Memory B cell (primary cell): ENCODE results near the gene OR51V1.

ENCODE experiments used
- ATAC-seq: fragments of 150-1000 bp; cut with Tn5 transposase; 2 replicates; pipeline ENCODE4 v1.10.0; 2021; ENCODE audit warnings: low read depth, mild to moderate bottlenecking, moderate library complexity
- DNase-seq, 2 donors: peaks; one replicate each; pipeline ENCODE4 v3.0.0; 2022; ENCODE audit warnings: low spot score in 2 of 2
- H3K27ac Mint-ChIP-seq: one replicate; pipeline ENCODE4 v1.8.0; 2022; ENCODE audit warnings: mild to moderate bottlenecking, moderate library complexity, mixed read lengths
- H3K27me3 Mint-ChIP-seq: one replicate; pipeline ENCODE4 v1.8.0; 2022; ENCODE audit warnings: mixed read lengths
- H3K36me3 Mint-ChIP-seq: one replicate; pipeline ENCODE4 v1.8.0; 2022; ENCODE audit warnings: mild to moderate bottlenecking, mixed read lengths
- H3K4me1 Mint-ChIP-seq: one replicate; pipeline ENCODE4 v1.8.0; 2022; ENCODE audit warnings: mixed read lengths
- H3K4me3 Mint-ChIP-seq: one replicate; pipeline ENCODE4 v1.8.0; 2022; ENCODE audit warnings: mild to moderate bottlenecking, moderate library complexity, mixed read lengths
- H3K9me3 Mint-ChIP-seq: one replicate; pipeline ENCODE4 v1.8.0; 2022; ENCODE audit warnings: mixed read lengths

Gene OR51V1

DNA sequence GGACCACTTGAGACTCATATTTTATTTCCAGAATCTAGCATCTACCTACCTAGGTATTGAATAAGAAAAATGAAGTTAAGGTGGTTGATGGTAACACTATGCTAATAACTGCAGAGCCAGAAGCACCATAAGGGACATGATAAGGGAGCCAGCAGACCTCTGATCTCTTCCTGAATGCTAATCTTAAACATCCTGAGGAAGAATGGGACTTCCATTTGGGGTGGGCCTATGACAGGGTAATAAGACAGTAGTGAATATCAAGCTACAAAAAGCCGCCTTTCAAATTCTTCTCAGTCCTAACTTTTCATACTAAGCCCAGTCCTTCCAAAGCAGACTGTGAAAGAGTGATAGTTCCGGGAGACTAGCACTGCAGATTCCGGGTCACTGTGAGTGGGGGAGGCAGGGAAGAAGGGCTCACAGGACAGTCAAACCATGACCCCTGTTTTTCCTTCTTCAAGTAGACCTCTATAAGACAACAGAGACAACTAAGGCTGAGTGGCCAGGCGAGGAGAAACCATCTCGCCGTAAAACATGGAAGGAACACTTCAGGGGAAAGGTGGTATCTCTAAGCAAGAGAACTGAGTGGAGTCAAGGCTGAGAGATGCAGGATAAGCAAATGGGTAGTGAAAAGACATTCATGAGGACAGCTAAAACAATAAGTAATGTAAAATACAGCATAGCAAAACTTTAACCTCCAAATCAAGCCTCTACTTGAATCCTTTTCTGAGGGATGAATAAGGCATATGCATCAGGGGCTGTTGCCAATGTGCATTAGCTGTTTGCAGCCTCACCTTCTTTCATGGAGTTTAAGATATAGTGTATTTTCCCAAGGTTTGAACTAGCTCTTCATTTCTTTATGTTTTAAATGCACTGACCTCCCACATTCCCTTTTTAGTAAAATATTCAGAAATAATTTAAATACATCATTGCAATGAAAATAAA lies 24.3 kb upstream of the OR51V1 start:
- no peak for ATAC-seq
- no peak for DNase-seq
- Mint-ChIP-seq H3K27ac (no peak overlapping the region), H3K4me3 (no peak overlapping the region), H3K4me1 (no peaks in the 10 kb centered on the region), H3K27me3 (peaks cover 4% of the 10 kb centered on the region), H3K9me3 (peaks cover 2% of the 10 kb centered on the region), H3K36me3 (peaks cover 1% of the 10 kb centered on the region)

DNA sequence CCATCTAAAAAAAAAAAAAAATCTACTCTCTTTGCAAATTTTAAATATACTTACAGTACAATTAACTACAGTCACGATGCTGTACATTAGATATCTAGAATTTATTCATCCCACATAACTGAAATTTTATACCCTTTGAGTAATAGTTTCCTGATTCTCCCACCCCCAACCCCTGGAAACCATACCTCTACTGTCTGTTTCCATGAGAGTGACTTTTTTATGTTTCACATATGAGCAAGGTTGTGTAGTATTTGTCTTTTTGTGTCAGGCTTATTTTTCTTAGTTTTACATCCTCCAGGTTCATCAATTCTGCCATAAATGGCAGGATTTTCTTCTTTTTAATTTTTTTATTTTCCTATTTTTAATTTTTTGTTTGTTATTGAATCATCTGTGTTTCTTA lies 23.2 kb upstream of the OR51V1 start:
- DNase-seq (no peak), ATAC-seq (no peak)
- H3K27me3 Mint-ChIP-seq, result peaks cover 4% of the 10 kb centered on the region
- no peak overlapping the region for H3K27ac Mint-ChIP-seq
- H3K4me1 Mint-ChIP-seq, result no peaks in the 10 kb centered on the region
- no peak overlapping the region for H3K4me3 Mint-ChIP-seq
- peaks cover 1% of the 10 kb centered on the region for H3K36me3 Mint-ChIP-seq
- peaks cover 4% of the 10 kb centered on the region for H3K9me3 Mint-ChIP-seq

DNA sequence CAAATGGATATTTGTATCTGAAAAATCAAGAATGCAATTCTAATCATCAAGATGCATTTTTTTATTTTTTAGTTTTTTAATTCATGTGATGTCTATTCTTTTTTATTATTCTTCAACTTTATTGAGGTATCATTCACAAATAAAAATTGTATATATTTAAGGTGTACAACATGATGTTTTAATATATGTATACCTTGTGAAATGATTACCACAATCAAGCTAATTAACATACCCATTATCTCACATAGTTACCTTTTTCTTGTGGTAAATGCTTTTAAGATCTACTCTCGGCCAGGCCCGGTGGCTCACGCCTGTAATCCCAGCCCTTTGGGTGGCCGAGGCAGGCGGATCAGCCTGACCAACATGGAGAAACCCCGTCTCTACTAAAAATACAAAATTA lies 22.7 kb upstream of the OR51V1 start:
- peaks cover 1% of the 10 kb centered on the region for H3K36me3 Mint-ChIP-seq
- ATAC-seq, result no peak

DNA sequence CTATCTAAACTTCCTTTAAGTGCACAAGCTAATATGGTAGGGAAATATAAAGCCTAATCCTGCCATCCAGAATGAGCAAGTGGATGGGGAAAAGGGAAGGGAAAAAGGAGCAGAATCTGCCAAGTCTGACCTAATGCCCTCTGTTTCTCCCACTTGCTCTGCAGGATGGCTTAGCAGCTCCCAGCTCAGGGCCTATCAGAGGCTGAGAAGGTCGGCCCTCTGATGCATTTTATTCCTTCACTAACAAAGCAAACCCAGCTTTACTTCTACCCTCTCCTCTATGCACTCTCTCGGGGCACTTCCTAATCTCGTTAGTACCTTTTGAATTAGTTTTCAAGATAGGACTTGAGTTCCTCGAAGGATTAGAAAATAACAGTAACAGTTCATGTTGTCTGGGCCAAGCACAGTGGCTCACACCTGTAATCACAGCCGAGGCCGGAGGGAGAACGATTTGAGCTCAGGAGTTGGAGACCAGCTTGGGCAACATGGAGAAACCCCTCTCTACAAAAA lies 9.9 kb upstream of the OR51V1 start:
- no peak overlapping the region for H3K27ac Mint-ChIP-seq
- H3K4me3 Mint-ChIP-seq, result no peak overlapping the region
- H3K27me3 Mint-ChIP-seq, result no peaks in the 10 kb centered on the region
- H3K4me1 Mint-ChIP-seq, result no peaks in the 10 kb centered on the region
- no peak for DNase-seq
- peaks cover 3% of the 10 kb centered on the region for H3K9me3 Mint-ChIP-seq
- no peak for ATAC-seq
- no peaks in the 10 kb centered on the region for H3K36me3 Mint-ChIP-seq

More for the DNA sequence above, 22.7 kb upstream of the OR51V1 start:
- Mint-ChIP-seq H3K4me3 (no peak overlapping the region), H3K27ac (no peak overlapping the region), H3K4me1 (no peaks in the 10 kb centered on the region), H3K9me3 (peaks cover 4% of the 10 kb centered on the region), H3K27me3 (peaks cover 4% of the 10 kb centered on the region)
- no peak for DNase-seq

DNA sequence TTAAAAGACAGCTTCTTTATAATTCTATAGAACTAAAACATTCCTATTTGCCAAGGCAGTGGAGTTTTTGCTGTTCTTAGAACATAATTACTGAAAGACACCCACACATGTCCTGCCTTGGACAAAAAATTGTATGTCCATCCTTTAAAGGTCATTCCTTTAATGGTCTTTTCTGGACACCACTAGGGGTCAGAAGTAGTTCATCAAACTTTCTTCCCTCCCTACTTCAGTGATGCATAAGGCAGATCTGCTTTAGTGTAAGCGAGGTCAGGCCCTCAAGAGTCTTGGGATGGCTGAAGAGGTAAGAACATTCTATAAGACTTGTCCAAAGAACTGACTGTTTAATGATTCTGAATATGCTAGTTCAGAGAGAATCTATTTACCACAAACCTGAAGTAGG lies 4.3 kb upstream of the OR51V1 start:
- H3K27ac Mint-ChIP-seq, result no peak overlapping the region
- peaks cover 3% of the 10 kb centered on the region for H3K27me3 Mint-ChIP-seq
- ATAC-seq (no peak), DNase-seq (no peak)
- H3K9me3 Mint-ChIP-seq, result no peaks in the 10 kb centered on the region
- no peaks in the 10 kb centered on the region for H3K36me3 Mint-ChIP-seq
- no peaks in the 10 kb centered on the region for H3K4me1 Mint-ChIP-seq
- no peak overlapping the region for H3K4me3 Mint-ChIP-seq

DNA sequence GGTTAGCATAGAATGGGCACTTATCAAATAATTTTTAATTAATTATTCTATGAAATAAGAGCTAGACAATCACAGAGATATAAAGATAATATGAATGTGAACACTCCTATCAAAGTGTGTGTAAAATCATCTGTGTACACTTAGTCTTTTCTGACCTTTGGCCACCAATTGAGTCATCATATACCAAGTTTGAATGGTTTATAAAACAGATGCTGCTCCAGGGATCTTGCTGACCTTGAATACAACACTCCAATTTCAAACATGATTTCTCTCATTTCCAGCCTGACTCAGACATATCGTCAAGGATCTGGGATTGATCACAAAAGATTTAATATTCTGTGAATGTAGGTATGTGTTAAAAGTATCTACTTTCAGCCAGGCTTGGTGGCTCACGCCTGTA lies 2.9 kb upstream of the OR51V1 start:
- ATAC-seq (no peak), DNase-seq (no peak)
- no peaks in the 10 kb centered on the region for H3K4me1 Mint-ChIP-seq
- H3K27ac Mint-ChIP-seq, result no peak overlapping the region
- no peaks in the 10 kb centered on the region for H3K9me3 Mint-ChIP-seq
- peaks cover 5% of the 10 kb centered on the region for H3K27me3 Mint-ChIP-seq
- no peaks in the 10 kb centered on the region for H3K36me3 Mint-ChIP-seq
- no peak overlapping the region for H3K4me3 Mint-ChIP-seq

DNA sequence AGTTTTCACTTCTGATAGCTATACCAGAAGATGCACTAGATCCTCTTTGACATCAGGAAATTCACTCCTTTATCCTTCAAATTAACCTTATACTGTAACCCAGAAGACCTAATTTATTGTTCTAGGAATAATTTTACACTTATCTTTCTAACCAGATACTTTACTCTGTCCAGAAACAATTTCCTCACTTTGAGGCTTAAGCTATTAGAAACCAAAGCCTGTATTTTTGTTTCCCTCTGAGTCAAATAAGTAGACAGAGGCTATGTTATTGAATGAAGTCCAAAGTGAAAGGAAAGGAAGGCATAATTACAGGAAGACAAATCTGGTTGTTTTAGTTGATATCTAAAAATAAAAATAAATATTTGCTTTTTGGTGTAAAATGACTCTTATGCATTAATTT lies 2.2 kb downstream of the OR51V1 start:
- Mint-ChIP-seq H3K27me3 (peaks cover 5% of the 10 kb centered on the region), H3K9me3 (no peaks in the 10 kb centered on the region), H3K4me3 (no peak overlapping the region), H3K36me3 (no peaks in the 10 kb centered on the region), H3K27ac (no peak overlapping the region), H3K4me1 (no peaks in the 10 kb centered on the region)
- ATAC-seq (no peak), DNase-seq (no peak)

DNA sequence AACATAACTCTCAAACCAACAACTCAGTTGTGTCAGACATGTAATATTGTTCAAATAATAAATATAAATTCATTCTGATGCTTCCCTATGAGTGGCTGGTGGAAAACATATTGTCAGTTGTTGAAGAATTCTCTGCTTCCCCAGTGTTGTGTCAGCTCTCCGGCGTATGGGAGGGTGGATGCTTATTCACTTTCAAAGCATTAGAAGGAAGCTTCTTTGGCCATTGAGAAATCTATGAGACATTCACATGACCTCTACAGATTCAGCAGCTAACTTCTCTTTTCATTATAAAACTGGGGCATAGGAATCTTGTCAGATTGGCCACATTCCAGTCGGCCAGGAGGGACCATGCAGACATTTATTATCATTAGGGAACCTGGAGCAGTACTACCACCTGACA lies 2.9 kb downstream of the OR51V1 start:
- no peak for DNase-seq
- H3K36me3 Mint-ChIP-seq, result no peaks in the 10 kb centered on the region
- peaks cover 5% of the 10 kb centered on the region for H3K27me3 Mint-ChIP-seq
- ATAC-seq, result no peak
- H3K4me1 Mint-ChIP-seq, result no peaks in the 10 kb centered on the region
- no peak overlapping the region for H3K27ac Mint-ChIP-seq
- peaks cover 2% of the 10 kb centered on the region for H3K9me3 Mint-ChIP-seq
- no peak overlapping the region for H3K4me3 Mint-ChIP-seq

DNA sequence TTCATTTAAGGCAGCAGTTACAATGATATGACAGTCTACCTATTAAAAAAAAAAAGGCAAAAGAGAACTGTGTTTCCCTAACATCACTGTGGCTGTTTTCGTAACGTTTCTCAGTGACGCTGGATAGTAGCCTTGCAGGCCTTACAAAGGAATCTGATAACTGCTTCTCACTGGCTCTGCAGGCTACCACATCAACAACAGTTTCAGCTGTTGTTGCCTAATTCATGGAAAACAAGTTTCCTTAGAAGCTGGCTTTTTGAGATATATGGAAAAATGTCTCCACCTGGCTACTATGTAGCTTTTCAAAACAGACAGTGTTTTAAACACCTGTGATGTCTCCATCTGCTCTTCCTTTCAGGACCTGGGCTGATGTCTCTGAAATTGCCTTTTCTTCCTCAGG lies 3.8 kb downstream of the OR51V1 start:
- no peak overlapping the region for H3K27ac Mint-ChIP-seq
- no peaks in the 10 kb centered on the region for H3K36me3 Mint-ChIP-seq
- H3K4me1 Mint-ChIP-seq, result no peaks in the 10 kb centered on the region
- DNase-seq (no peak), ATAC-seq (no peak)
- peaks cover 2% of the 10 kb centered on the region for H3K9me3 Mint-ChIP-seq
- peaks cover 4% of the 10 kb centered on the region for H3K27me3 Mint-ChIP-seq
- H3K4me3 Mint-ChIP-seq, result no peak overlapping the region

DNA sequence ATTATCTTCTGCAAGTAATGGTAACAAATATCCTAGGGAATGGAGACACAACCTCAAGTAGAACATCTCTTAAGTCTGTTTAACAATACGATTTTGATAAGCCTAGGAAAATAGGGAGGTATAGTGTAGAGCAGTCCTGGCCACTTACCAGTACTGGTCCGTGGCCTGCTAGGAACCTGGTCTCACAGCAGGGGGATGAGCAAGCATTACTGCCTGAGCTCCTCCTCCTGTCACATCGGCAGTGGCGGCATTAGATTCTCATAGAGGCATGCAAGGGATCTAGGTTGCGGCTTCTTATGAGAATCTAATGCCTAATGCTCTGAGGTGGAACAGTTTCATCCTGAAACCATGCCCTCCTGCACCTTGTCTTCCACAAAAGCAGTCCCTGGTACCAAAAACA lies 4.4 kb downstream of the OR51V1 start:
- no peaks in the 10 kb centered on the region for H3K4me1 Mint-ChIP-seq
- peaks cover 4% of the 10 kb centered on the region for H3K9me3 Mint-ChIP-seq
- H3K36me3 Mint-ChIP-seq, result no peaks in the 10 kb centered on the region
- no peak for ATAC-seq
- H3K4me3 Mint-ChIP-seq, result no peak overlapping the region
- H3K27me3 Mint-ChIP-seq, result peaks cover 4% of the 10 kb centered on the region
- no peak for DNase-seq
- H3K27ac Mint-ChIP-seq, result no peak overlapping the region

DNA sequence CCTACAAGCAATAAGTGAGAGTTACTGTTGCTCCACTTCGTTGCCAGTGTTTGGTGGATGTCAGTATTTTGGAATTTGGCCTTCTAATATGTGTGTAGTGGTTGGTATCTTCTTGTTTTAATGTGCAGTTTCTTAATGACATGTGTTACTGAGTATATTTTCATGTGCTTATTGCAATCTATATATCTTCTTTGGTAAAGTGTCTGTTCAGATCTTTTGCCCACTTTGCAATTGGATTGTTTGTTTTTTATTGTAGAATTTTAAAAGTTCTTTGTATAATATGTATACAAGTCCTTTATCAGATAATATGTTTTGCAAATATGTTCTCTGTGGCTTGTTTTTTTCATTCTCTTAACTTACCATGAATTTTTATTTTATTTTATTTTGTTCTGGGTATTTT lies 7.7 kb downstream of the OR51V1 start:
- Mint-ChIP-seq H3K27me3 (no peaks in the 10 kb centered on the region), H3K4me1 (no peaks in the 10 kb centered on the region), H3K4me3 (no peak overlapping the region), H3K27ac (no peak overlapping the region), H3K9me3 (peaks cover 7% of the 10 kb centered on the region), H3K36me3 (no peaks in the 10 kb centered on the region)
- DNase-seq (no peak), ATAC-seq (no peak)

DNA sequence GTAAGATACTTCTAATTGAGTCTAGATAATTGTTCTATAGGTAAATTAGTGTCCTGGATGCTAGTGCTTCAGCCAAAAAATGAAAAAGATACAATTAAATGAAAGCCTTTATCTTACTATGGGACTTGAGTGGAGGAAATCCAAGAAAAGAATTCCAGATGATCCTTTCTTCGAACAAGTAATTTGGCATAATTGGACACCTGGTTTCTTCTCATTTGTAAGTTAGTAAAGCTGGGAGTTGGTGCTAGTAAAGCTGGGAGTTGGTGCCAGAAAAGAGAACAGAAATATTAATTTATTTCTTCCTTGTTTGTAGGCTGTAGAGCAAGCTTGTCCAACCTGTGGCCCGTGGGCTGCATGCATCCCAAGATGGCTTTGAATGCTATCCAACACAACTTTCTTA lies 12.3 kb downstream of the OR51V1 start:
- Mint-ChIP-seq H3K36me3 (no peaks in the 10 kb centered on the region), H3K27ac (no peak overlapping the region), H3K9me3 (peaks cover 7% of the 10 kb centered on the region), H3K4me3 (no peak overlapping the region), H3K27me3 (peaks cover 2% of the 10 kb centered on the region), H3K4me1 (no peaks in the 10 kb centered on the region)
- DNase-seq (no peak), ATAC-seq (no peak)

DNA sequence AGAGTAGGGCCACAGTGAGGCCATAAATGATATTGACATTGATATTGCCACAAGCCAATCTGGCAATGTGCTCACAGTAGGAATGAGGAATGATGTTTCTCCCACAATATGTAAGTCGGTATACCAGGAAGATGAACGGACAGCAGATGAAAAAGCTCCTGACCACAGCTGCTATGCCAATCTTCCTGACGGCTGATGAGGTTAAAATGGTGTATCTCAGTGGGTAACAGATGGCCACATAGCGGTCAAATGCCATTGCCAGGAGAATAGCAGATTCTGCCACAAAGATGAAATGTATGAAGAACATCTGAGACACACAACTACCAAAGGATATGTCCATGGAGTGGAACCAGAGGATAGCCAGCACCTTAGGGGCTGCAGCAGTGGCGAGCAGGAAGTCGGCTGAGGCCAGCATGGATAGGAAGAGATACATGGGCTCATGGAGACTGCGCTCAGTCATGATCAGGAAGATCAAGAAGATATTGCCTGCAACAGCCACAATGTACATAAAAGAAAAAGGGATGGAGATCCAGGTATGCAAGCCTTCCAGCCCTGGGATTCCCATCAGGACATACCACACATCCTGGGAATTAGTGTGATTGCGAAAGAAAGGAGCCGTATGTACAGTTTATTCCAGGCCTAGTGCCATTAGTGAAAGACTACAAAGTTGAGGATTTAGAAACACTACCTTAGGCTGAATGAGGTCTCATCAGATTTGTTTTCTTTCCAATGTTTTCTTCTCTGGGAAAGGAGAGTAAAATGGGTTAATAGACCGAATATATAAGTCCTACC lies 22.2 kb downstream of the OR51V1 start:
- H3K4me3 Mint-ChIP-seq, result no peak overlapping the region
- no peaks in the 10 kb centered on the region for H3K4me1 Mint-ChIP-seq
- no peak overlapping the region for H3K27ac Mint-ChIP-seq
- peaks cover 4% of the 10 kb centered on the region for H3K27me3 Mint-ChIP-seq
- H3K9me3 Mint-ChIP-seq, result peaks cover 3% of the 10 kb centered on the region
- no peaks in the 10 kb centered on the region for H3K36me3 Mint-ChIP-seq
- ATAC-seq, result no peak
- no peak for DNase-seq

DNA sequence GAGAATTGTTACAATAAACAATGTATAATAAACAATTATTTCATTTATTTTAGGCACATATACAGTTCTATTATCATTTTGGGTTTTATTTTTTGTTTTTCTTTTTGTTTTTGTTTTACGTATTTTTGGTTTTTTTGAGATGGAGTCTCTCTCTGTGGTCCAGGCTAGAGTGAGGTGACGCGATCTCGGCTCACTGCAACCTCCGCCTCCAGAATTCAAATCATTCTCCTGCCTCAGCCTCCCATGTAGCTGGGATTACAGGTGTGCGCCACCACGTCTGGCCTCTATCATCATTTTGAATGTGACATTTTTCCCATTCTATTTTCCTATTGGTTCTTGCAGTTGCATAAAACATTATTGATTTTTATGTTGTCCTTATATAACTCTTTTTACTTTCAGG lies 25.5 kb downstream of the OR51V1 start:
- H3K9me3 Mint-ChIP-seq, result peaks cover 3% of the 10 kb centered on the region
- DNase-seq (no peak), ATAC-seq (no peak)
- H3K4me3 Mint-ChIP-seq, result no peak overlapping the region
- H3K36me3 Mint-ChIP-seq, result no peaks in the 10 kb centered on the region
- H3K27me3 Mint-ChIP-seq, result peaks cover 2% of the 10 kb centered on the region
- no peaks in the 10 kb centered on the region for H3K4me1 Mint-ChIP-seq
- no peak overlapping the region for H3K27ac Mint-ChIP-seq
